Upper lobe of left lung (tissue), 6 donors: ENCODE data around the gene ZNF506. TPM values are rescaled to one million over a fixed set of nuclear protein-coding genes. Genes with fewer than 3 reads are reported as not detected.
"Not testable (repeated sequence)": the region's sequence is repeated elsewhere in the genome, so short reads cannot be mapped to it uniquely, and the experiment has no call there.

Experiments used
- ATAC-seq, 2 donors: fragments of 200-7000 bp; cut with Tn5 transposase; one replicate each; pipeline ENCODE4 v1.9.1; 2022; ENCODE audit warnings: mild to moderate bottlenecking in 2 of 2, moderate library complexity in 2 of 2; ENCODE audit not compliant: low FRiP score in 2 of 2
- DNase-seq, 2 donors: peaks; one replicate each; pipeline ENCODE4 v3.0.0-alpha.2; 2019 to 2020
- H3K27ac ChIP-seq, 4 donors: fragments of 200-600 bp; sonication (generic); one replicate each; pipeline ENCODE4 v1.5.1; 2016 to 2019
- H3K27me3 ChIP-seq, 4 donors: fragments of 200-600 bp; sonication (generic); one replicate each; pipeline ENCODE4 v1.5.1; 2017 to 2019
- H3K36me3 ChIP-seq, 4 donors: fragments of 200-600 bp; sonication (generic); one replicate each; pipeline ENCODE4 v1.5.1; 2016 to 2019
- H3K4me1 ChIP-seq, 4 donors: fragments of 200-600 bp; sonication (generic); one replicate each; pipeline ENCODE4 v1.5.1; 2018 to 2019
- H3K4me3 ChIP-seq, 4 donors: fragments of 200-600 bp; sonication (generic); one replicate each; pipeline ENCODE4 v1.5.1; 2017 to 2019; ENCODE audit warnings: mild to moderate bottlenecking in 2 of 4, moderate library complexity in 1 of 4
- H3K9me3 ChIP-seq, 4 donors: fragments of 200-600 bp; sonication (generic); one replicate each; pipeline ENCODE4 v1.5.1; 2018 to 2019
- CTCF ChIP-seq, 6 experiments: fragments of 450-650 bp in 4 of 6; fragments of 200-600 bp in 2 of 6; sonication (generic) in 2 of 6; IDR thresholded peaks; one replicate each; pipeline ENCODE4 v1.5.1; 2016 to 2019; ENCODE audit warnings: antibody characterized with exemption in 6 of 6
- EP300 ChIP-seq, 4 donors: sonication (generic); formaldehyde crosslinking; IDR thresholded peaks; one replicate each; pipeline ENCODE4 v1.5.1; 2017; ENCODE audit warnings: antibody characterized with exemption in 4 of 4, control low read depth in 2 of 4
- POLR2A ChIP-seq, 4 donors: fragments of 450-650 bp; IDR thresholded peaks; one replicate each; pipeline ENCODE4 v1.5.1; 2016 to 2017; ENCODE audit warnings: antibody characterized with exemption in 4 of 4, mild to moderate bottlenecking in 2 of 4
- POLR2AphosphoS5 ChIP-seq, 2 donors: sonication (generic); formaldehyde crosslinking; IDR thresholded peaks; one replicate each; pipeline ENCODE4 v1.5.1; 2017; ENCODE audit warnings: antibody characterized with exemption in 2 of 2
- WGBS, 2 donors: methylation state at CpG; one replicate each; pipeline ENCODE4 v1.1.5; 2017 to 2018; 5-methylcytosine and 5-hydroxymethylcytosine counted together
- total RNA-seq, 6 donors: library from RNA; depleted of rRNA in 4 of 6; stranded (reverse); fragments of >200 nt in 4 of 6; gene quantifications; one replicate each; pipeline versions ENCODE4 v1.1.0 to v1.2.1, GENCODE V29; 2016 to 2021
- donor health status: DM: no; HTN: no; CAD: no; lungs with moderate emphysema.
- donor health status: DM: no; HTN: yes; CAD: no; lungs with severe emphysema.

Gene ZNF506
- total RNA-seq, 6 donors from 2014 or later, result 13.2 to 47.1 (median 19.1) TPM

GRCh38 chr19:19835560-19836038 lies 14.0 kb upstream of the ZNF506 start:
- DNase-seq (no peak), ATAC-seq (no peak)
- peaks cover 54 to 85% (median 81%) of the 10 kb centered on the region in 4 donors for H3K9me3 ChIP-seq

GRCh38 chr19:19826875-19827274 lies 5.3 kb upstream of the ZNF506 start:
- TF ChIP-seq POLR2AphosphoS5 (IDR thresholded peaks at IDR 0.05) (no peak), EP300 (IDR thresholded peaks at IDR 0.05) (no peak), POLR2A (IDR thresholded peaks at IDR 0.05) (no peak), CTCF (IDR thresholded peaks at IDR 0.05) (no peak)
- Histone ChIP-seq H3K27ac (no peak overlapping the region), H3K36me3 (no peaks in the 10 kb centered on the region), H3K4me3 (no peak overlapping the region), H3K27me3 (no peaks in the 10 kb centered on the region), H3K9me3 (peaks cover 10 to 56% (median 33%) of the 10 kb centered on the region in 4 donors), H3K4me1 (peaks cover 0 to 5% (median 1%) of the 10 kb centered on the region in 4 donors)
- WGBS, 2 donors, result 90 to 93% methylated on average over 11 of the region's 11 CpGs
- DNase-seq (peak in 1 of 2 donors; percentile 50), ATAC-seq (no peak)

More at GRCh38 chr19:19835560-19836038, 14.0 kb upstream of the ZNF506 start:
- no peak overlapping the region for H3K4me3 ChIP-seq
- no peak overlapping the region for H3K27ac ChIP-seq
- TF ChIP-seq CTCF (IDR thresholded peaks at IDR 0.05) (no peak), POLR2AphosphoS5 (IDR thresholded peaks at IDR 0.05) (no peak), EP300 (IDR thresholded peaks at IDR 0.05) (no peak), POLR2A (IDR thresholded peaks at IDR 0.05) (no peak)
- H3K27me3 ChIP-seq, result no peaks in the 10 kb centered on the region
- H3K4me1 ChIP-seq, result no peaks in the 10 kb centered on the region
- no peaks in the 10 kb centered on the region for H3K36me3 ChIP-seq

GRCh38 chr19:19823916-19824315 lies 2.4 kb upstream of the ZNF506 start:
- DNase-seq (no peak), ATAC-seq (no peak)
- peaks cover 7 to 20% (median 11%) of the 10 kb centered on the region in 4 donors for H3K4me1 ChIP-seq
- H3K9me3 ChIP-seq, result peaks cover 0 to 34% (median 9%) of the 10 kb centered on the region in 4 donors
- WGBS, 2 donors, result 76 to 88% methylated on average over 2 of the region's 2 CpGs
- no peak overlapping the region for H3K4me3 ChIP-seq
- peaks cover 0 to 5% (median 0%) of the 10 kb centered on the region in 4 donors for H3K36me3 ChIP-seq
- H3K27me3 ChIP-seq, result no peaks in the 10 kb centered on the region
- TF ChIP-seq CTCF (IDR thresholded peaks at IDR 0.05) (no peak), POLR2AphosphoS5 (IDR thresholded peaks at IDR 0.05) (no peak), EP300 (IDR thresholded peaks at IDR 0.05) (no peak), POLR2A (IDR thresholded peaks at IDR 0.05) (no peak)
- no peak overlapping the region for H3K27ac ChIP-seq

- WGBS, 2 donors, result 2 to 7% methylated on average over 11 of the region's 11 CpGs
- H3K4me1 ChIP-seq, result peaks cover 7 to 29% (median 15%) of the 10 kb centered on the region in 4 donors
- H3K27ac ChIP-seq, result peak overlapping the region; percentile 90 to 96 (median 94)
- peak in 1 of 2 donors; percentile 20 for ATAC-seq
- peaks cover 0 to 37% (median 13%) of the 10 kb centered on the region in 4 donors for H3K9me3 ChIP-seq
- peak overlapping the region; percentile 9 to 71 (median 61) for H3K4me3 ChIP-seq
- DNase-seq, H3K27me3 ChIP-seq: not testable (repeated sequence)
- peaks cover 0 to 12% (median 3%) of the 10 kb centered on the region in 4 donors for H3K36me3 ChIP-seq
Measured at GRCh38 chr19:19821976-19822375, 426 bp upstream of the ZNF506 start.

GRCh38 chr19:19820774-19821320 lies 703 bp downstream of the ZNF506 start:
- H3K36me3 ChIP-seq, result peaks cover 0 to 12% (median 5%) of the 10 kb centered on the region in 4 donors
- peak overlapping the region; percentile 90 to 96 (median 94) for H3K27ac ChIP-seq
- 11 to 17% methylated on average over 13 to 17 of the region's 17 CpGs for WGBS, 2 donors
- DNase-seq, result no peak
- H3K27me3 ChIP-seq, result no peaks in the 10 kb centered on the region
- peaks cover 7 to 29% (median 15%) of the 10 kb centered on the region in 4 donors for H3K4me1 ChIP-seq
- peak overlapping the region; percentile 61 to 72 (median 66) for H3K4me3 ChIP-seq
- TF ChIP-seq POLR2AphosphoS5 (IDR thresholded peaks at IDR 0.05), result no peak
- TF ChIP-seq POLR2A (IDR thresholded peaks at IDR 0.05), result no peak
- no peak for TF ChIP-seq EP300 (IDR thresholded peaks at IDR 0.05)
- no peak for TF ChIP-seq CTCF (IDR thresholded peaks at IDR 0.05)
- peaks cover 0 to 37% (median 19%) of the 10 kb centered on the region in 4 donors for H3K9me3 ChIP-seq
- ATAC-seq, result no peak
